Liver (tissue), 9 donors: ENCODE results near the gene RAD51B. TPM values are rescaled to one million over a fixed set of nuclear protein-coding genes. Genes with fewer than 3 reads are reported as not detected.

Experiments
- DNase-seq: peaks from one replicate; pipeline ENCODE4 v3.0.0-alpha.2; 2017; ENCODE audit warnings: low spot score
- H3K27ac ChIP-seq, 2 donors: one replicate each; pipeline ENCODE4 v1.7.0; 2013; ENCODE audit warnings: inconsistent platforms in 2 of 2, low read length in 2 of 2, control low read depth in 1 of 2, low read depth in 1 of 2, mild to moderate bottlenecking in 1 of 2
- H3K27me3 ChIP-seq, 4 donors: one replicate each; pipeline versions ENCODE4 v1.6.1 to v1.7.0; 2013; ENCODE audit warnings: low read length in 3 of 4, inconsistent platforms in 1 of 4, mild to moderate bottlenecking in 1 of 4, moderate library complexity in 1 of 4; ENCODE audit not compliant: control insufficient read depth in 4 of 4, insufficient read depth in 4 of 4
- H3K36me3 ChIP-seq, 4 donors: one replicate each; pipeline versions ENCODE4 v1.6.1 to v1.7.0; 2013; ENCODE audit warnings: low read length in 3 of 4, mild to moderate bottlenecking in 3 of 4, low read depth in 1 of 4, moderate library complexity in 1 of 4; ENCODE audit not compliant: control insufficient read depth in 4 of 4, insufficient read depth in 3 of 4
- H3K4me1 ChIP-seq, 4 donors: one replicate each; pipeline versions ENCODE4 v1.6.1 to v1.7.0; 2013; ENCODE audit warnings: low read length in 3 of 4, mild to moderate bottlenecking in 3 of 4, moderate library complexity in 1 of 4; ENCODE audit not compliant: control insufficient read depth in 4 of 4, insufficient read depth in 4 of 4
- H3K4me3 ChIP-seq, 3 donors: one replicate each; pipeline versions ENCODE4 v1.6.1 to v1.7.0; 2013; ENCODE audit warnings: low read length in 3 of 3, control low read depth in 1 of 3, low read depth in 1 of 3, mild to moderate bottlenecking in 1 of 3
- H3K9ac ChIP-seq, 2 donors: one replicate each; pipeline ENCODE4 v1.7.0; 2013; ENCODE audit warnings: low read length in 2 of 2, mild to moderate bottlenecking in 2 of 2, moderate library complexity in 2 of 2, control low read depth in 1 of 2, low read depth in 1 of 2
- H3K9me3 ChIP-seq, 4 donors: one replicate each; pipeline versions ENCODE4 v1.6.1 to v1.7.0; 2013; ENCODE audit warnings: low read length in 3 of 4; ENCODE audit not compliant: control insufficient read depth in 4 of 4
- ATF3 ChIP-seq: IDR thresholded peaks from 2 replicates; pipeline ENCODE4 v1.6.1; 2016; ENCODE audit warnings: antibody characterized with exemption
- CTCF ChIP-seq: fragments of 150-350 bp; IDR thresholded peaks from 2 replicates; pipeline ENCODE4 v1.5.1; 2017; ENCODE audit warnings: improper control_type of control experiment, low read depth, low read length; ENCODE audit not compliant: missing input control
- EGR1 ChIP-seq, 2 donors: IDR thresholded peaks; 2 replicates each; pipeline ENCODE4 v1.6.1; 2016 to 2018; ENCODE audit warnings: antibody characterized with exemption in 2 of 2, low read depth in 2 of 2
- FOXA1 ChIP-seq: IDR thresholded peaks from 2 replicates; pipeline ENCODE4 v1.6.1; 2016; ENCODE audit warnings: antibody characterized with exemption
- FOXA2 ChIP-seq: IDR thresholded peaks from 2 replicates; pipeline ENCODE4 v1.6.1; 2016; ENCODE audit warnings: antibody characterized with exemption
- GABPA ChIP-seq, 2 donors: IDR thresholded peaks in 1 of 2; conservative IDR thresholded peaks in 1 of 2; 2 replicates each; pipeline ENCODE4 v1.6.1; 2016; ENCODE audit warnings: antibody characterized with exemption in 2 of 2, mild to moderate bottlenecking in 1 of 2, moderate library complexity in 1 of 2
- HNF4A ChIP-seq, 2 donors: conservative IDR thresholded peaks; 2 replicates each; pipeline ENCODE4 v1.6.1; 2016; ENCODE audit warnings: antibody characterized with exemption in 2 of 2, mild to moderate bottlenecking in 2 of 2
- HNF4G ChIP-seq: IDR thresholded peaks from 2 replicates; pipeline ENCODE4 v1.6.1; 2016; ENCODE audit warnings: antibody characterized with exemption
- JUND ChIP-seq, 2 donors: IDR thresholded peaks; 2 replicates each; pipeline ENCODE4 v1.6.1; 2016; ENCODE audit warnings: antibody characterized with exemption in 2 of 2
- MAX ChIP-seq: IDR thresholded peaks from 2 replicates; pipeline ENCODE4 v1.6.1; 2016; ENCODE audit warnings: antibody characterized with exemption
- NR2F2 ChIP-seq: IDR thresholded peaks from 2 replicates; pipeline ENCODE4 v1.6.1; 2016; ENCODE audit warnings: antibody characterized with exemption
- RAD21 ChIP-seq, 2 donors: IDR thresholded peaks; 2 replicates each; pipeline ENCODE4 v1.6.1; 2016; ENCODE audit warnings: antibody characterized with exemption in 2 of 2, mild to moderate bottlenecking in 2 of 2
- REST ChIP-seq: IDR thresholded peaks from 2 replicates; pipeline ENCODE4 v1.6.1; 2016; ENCODE audit warnings: antibody characterized with exemption, mild to moderate bottlenecking
- RXRA ChIP-seq, 2 donors: IDR thresholded peaks; 2 replicates each; pipeline ENCODE4 v1.6.1; 2017 to 2018; ENCODE audit warnings: antibody characterized with exemption in 2 of 2, mild to moderate bottlenecking in 1 of 2
- SP1 ChIP-seq: IDR thresholded peaks from 2 replicates; pipeline ENCODE4 v1.6.1; 2018; ENCODE audit warnings: antibody characterized with exemption, mild to moderate bottlenecking
- TAF1 ChIP-seq: conservative IDR thresholded peaks from 2 replicates; pipeline ENCODE4 v1.6.1; 2016; ENCODE audit warnings: antibody characterized with exemption, mild to moderate bottlenecking
- YY1 ChIP-seq: IDR thresholded peaks from 2 replicates; pipeline ENCODE4 v1.6.1; 2016; ENCODE audit warnings: antibody characterized with exemption, mild to moderate bottlenecking
- ZBTB33 ChIP-seq: IDR thresholded peaks from 2 replicates; pipeline ENCODE4 v1.6.1; 2016; ENCODE audit warnings: antibody characterized with exemption
- WGBS: extraction: QIAGEN DNeasy Blood & Tissue Kit; methylation state at CpG from one replicate; pipeline ENCODE4 v1.1.7; 2013; 5-methylcytosine and 5-hydroxymethylcytosine counted together
- polyA plus RNA-seq, 2 donors: library from polyadenylated mRNA; stranded (reverse) in 1 of 2; unstranded in 1 of 2; fragments of 200-250 nt in 1 of 2; fragments of >200 nt in 1 of 2; fragmentation: Nextera tagmentation in 1 of 2; extraction: Ambion mirVana in 1 of 2; gene quantifications; one replicate each; pipeline versions ENCODE4 v1.2.1 to v1.2.3, GENCODE V29; 2013 to 2015
- total RNA-seq, 2 donors: library from RNA; depleted of rRNA; stranded (reverse); fragments of >200 nt; gene quantifications; one replicate each; pipeline ENCODE4 v1.2.3, GENCODE V29; 2014
- donor health status: healthy.
- donor health status: healthy.
- donor health status: healthy.
- donor health status: healthy.
- donor health status: healthy.

RAD51B gene
- total and polyA plus RNA-seq, 4 donors: 0.81 to 12.9 (median 2.4) TPM

GRCh38 chr14:68451696-68452373, 632.3 kb downstream of the RAD51B start:
- Histone ChIP-seq H3K9me3 (peaks cover 0 to 4% (median 0%) of the 10 kb centered on the region in 4 donors), H3K4me3 (no peak overlapping the region), H3K27ac (peak overlapping the region in 1 of 2 donors; percentile 29), H3K4me1 (peaks cover 5 to 26% (median 13%) of the 10 kb centered on the region in 4 donors), H3K36me3 (no peaks in the 10 kb centered on the region), H3K9ac (no peak overlapping the region), H3K27me3 (no peaks in the 10 kb centered on the region)
- WGBS: 65% methylated on average over 4 of the region's 4 CpGs
- TF ChIP-seq GABPA (IDR thresholded peaks at IDR 0.05 in 1 of 2, conservative IDR thresholded peaks at IDR 0.05 in 1 of 2) (no peak), MAX (no peak), REST (no peak), TAF1 (no peak), ZBTB33 (no peak), JUND (IDR thresholded peaks at IDR 0.05) (no peak), RAD21 (IDR thresholded peaks at IDR 0.05) (no peak), NR2F2 (no peak), RXRA (IDR thresholded peaks at IDR 0.05) (no peak), YY1 (no peak), ATF3 (no peak), EGR1 (IDR thresholded peaks at IDR 0.05; ENCODE audit: low read depth in 2 of 2) (no peak), FOXA2 (no peak), HNF4A (conservative IDR thresholded peaks at IDR 0.05) (no peak), SP1 (no peak), CTCF (no peak), FOXA1 (no peak), HNF4G (no peak)
- no peak for DNase-seq
